Measurements from ENCODE around the gene POMT1.

POMT1 gene

GRCh38 chr9:131554843-131555351 lies 52.2 kb downstream of the POMT1 start:
- no peak for DNase-seq (ENCODE audit: low spot score)

DNA sequence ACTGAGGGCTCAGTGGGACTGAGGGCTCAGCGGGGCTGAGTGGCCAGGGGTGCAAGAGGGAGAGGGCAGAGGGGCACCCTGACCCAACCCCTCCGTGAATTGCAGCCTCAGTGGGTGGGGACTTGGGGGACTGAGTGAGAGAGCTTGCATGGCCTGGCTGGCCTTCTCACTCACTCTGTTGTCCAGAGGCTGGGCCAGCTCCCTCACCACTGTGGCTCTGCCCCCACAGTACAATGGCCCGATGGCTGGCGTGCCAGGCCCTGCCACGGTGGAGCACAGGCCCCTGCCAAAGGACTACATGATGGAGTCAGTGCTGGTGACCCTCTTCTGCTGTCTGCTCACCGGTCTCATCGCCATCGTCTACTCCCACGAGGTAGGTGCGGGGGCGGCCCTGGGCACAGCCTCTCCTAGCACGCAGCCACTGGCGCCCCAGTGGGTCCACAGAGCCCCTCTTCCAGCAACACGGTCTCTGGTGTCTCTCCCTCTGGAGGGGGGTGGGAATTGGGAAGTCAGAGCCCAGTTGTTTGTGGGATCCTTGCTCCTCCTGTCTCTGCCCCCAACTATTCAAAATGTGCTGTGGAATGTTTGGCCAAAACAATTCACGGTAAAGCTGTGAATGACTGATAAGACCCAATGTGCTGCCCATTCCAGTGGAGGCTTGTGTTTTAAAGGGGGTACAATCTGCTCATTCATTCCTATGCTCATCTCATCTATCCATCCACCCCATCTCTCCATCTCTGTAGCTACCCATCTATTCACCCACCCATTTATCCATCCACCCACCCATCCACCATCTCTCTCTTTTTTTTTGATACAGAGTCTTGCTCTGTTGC lies 53.3 kb downstream of the POMT1 start:
- no peak for DNase-seq (ENCODE audit: low spot score)

DNA sequence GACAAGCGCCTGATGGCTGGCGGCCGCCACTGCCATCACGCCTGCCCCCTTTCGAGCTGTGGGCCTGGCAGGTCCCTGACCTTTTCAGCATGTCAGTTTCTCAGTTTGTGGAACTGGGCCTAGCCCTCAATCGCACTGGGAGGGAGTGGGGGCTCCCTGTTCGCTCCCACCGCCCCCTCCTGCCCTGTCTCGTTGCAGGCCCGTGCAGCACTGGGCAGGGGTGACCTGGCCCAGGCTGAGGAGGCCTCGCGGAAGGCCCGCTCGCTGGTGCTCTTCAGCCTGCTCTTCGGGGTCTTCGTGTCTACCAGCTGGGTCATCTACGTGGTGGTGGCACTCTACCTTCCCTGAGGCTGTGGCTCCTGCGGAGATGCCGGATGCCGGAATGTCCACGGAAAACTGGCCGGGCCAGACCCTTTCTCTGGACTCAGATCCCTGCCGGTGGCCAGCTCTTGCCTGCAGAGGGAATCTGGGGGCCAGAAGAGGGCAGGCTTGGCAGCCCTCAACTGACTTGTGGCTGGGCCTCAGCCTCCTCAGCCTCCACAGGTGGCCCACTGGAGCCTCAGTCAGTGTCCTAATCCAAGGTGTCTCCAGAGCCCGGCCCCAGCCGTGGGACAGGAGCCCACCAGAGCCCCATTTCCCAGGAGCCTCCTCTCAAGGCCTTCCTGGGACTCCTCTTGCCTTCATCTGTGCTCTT lies 55.3 kb downstream of the POMT1 start:
- no peak for DNase-seq (ENCODE audit: low spot score)

GRCh38 chr9:131559421-131560000 lies 56.8 kb downstream of the POMT1 start:
- no peak for DNase-seq (ENCODE audit: low spot score)

- no peak for DNase-seq (ENCODE audit: low spot score)
These were observed 59.6 kb downstream of the POMT1 start for GRCh38 chr9:131562032-131562959.

DNA sequence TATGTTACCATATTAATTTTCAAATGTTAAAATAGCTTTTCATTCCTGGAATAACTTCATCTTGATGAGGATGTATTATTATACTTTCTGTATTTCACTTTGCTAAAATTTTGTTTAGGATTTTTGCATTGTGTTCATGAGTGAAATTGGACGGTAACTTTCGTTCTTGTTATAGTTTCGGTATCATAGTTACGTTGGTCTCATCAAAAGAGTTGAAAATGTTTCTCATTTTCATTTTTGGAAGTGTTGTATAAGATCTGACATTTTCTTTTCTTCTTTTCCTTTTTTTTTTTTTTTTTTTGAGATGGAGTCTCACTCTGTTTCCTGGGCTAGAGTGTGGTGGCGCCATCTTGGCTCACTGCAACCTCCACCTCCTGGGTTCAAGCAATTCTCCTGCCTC lies 62.7 kb downstream of the POMT1 start:
- DNase-seq (ENCODE audit: low spot score): no peak

DNA sequence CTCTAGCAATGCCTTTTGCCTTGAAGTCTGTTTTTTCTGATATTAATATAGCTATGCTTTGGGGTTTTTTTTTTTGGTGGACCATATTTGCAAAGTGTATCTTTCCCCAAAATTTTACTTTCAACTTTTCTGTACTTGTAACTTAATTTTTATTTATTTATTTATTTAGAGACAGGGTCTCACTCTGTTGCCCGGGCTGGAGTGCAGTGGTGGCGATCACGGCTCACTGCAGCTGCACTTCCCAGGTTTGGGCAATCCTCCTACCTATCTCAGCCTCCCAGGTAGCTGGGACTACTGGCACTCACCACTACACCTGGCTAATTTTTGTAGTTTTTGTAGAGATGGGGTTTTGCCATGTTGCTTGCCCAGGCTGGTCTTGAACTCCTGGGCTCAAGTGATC lies 63.4 kb downstream of the POMT1 start:
- DNase-seq (ENCODE audit: low spot score): no peak

- no peak for DNase-seq (ENCODE audit: low spot score)
These were observed 65.2 kb downstream of the POMT1 start for GRCh38 chr9:131567910-131568309.
